WTC11 (cell line): ENCODE measurements around the gene H1-8.

Source experiments
- CTCF ChIP-seq: fragments of 200-600 bp; IDR thresholded peaks from 2 replicates; pipeline ENCODE4 v1.8.0; 2022; ENCODE audit warnings: antibody characterized with exemption
- TEAD4 ChIP-seq: sonication (generic); formaldehyde crosslinking; IDR thresholded peaks from 2 replicates; pipeline ENCODE4 v1.8.0; 2022; ENCODE audit warnings: mild to moderate bottlenecking, missing genetic modification reagents
- USF2 ChIP-seq: sonication (generic); formaldehyde crosslinking; IDR thresholded peaks from 2 replicates; pipeline ENCODE4 v1.8.1; 2023; ENCODE audit warnings: mild to moderate bottlenecking, missing genetic modification reagents, moderate library complexity
- TF ChIP-seq, protein P1 (sequence below): sonication (generic); formaldehyde crosslinking; IDR thresholded peaks from 2 replicates; pipeline ENCODE4 v1.8.1; 2023; ENCODE audit warnings: mild to moderate bottlenecking, missing genetic modification reagents, borderline replicate concordance

DNA sequence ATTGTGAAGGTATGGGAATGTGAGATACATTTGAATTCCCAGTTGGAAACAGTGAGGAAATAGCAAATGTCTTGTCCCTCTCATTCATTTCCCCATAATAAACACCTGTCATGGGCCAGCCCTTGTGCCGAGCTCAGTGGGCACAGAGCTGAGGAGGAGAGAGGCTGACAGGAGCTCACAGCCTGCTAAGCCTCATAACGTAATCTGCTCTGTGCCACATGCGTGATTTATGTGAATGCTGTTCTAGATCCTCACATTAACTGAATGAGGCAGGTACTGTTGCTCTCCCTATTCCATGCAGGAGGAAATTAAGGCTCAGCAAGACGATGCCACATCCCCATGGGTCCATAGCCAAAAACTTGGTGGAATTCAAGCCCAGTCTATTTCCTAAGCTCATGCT, 49.8 kb upstream of the H1-8 start:
- TF ChIP-seq, protein P1, sequence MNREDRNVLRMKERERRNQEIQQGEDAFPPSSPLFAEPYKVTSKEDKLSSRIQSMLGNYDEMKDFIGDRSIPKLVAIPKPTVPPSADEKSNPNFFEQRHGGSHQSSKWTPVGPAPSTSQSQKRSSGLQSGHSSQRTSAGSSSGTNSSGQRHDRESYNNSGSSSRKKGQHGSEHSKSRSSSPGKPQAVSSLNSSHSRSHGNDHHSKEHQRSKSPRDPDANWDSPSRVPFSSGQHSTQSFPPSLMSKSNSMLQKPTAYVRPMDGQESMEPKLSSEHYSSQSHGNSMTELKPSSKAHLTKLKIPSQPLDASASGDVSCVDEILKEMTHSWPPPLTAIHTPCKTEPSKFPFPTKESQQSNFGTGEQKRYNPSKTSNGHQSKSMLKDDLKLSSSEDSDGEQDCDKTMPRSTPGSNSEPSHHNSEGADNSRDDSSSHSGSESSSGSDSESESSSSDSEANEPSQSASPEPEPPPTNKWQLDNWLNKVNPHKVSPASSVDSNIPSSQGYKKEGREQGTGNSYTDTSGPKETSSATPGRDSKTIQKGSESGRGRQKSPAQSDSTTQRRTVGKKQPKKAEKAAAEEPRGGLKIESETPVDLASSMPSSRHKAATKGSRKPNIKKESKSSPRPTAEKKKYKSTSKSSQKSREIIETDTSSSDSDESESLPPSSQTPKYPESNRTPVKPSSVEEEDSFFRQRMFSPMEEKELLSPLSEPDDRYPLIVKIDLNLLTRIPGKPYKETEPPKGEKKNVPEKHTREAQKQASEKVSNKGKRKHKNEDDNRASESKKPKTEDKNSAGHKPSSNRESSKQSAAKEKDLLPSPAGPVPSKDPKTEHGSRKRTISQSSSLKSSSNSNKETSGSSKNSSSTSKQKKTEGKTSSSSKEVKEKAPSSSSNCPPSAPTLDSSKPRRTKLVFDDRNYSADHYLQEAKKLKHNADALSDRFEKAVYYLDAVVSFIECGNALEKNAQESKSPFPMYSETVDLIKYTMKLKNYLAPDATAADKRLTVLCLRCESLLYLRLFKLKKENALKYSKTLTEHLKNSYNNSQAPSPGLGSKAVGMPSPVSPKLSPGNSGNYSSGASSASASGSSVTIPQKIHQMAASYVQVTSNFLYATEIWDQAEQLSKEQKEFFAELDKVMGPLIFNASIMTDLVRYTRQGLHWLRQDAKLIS (CRISPR knock-in tag) = no peak
- TF ChIP-seq USF2 (CRISPR knock-in tag) (no peak), CTCF (no peak), TEAD4 (CRISPR knock-in tag) (no peak)
